ENCODE results near the gene GPATCH2. TPM values are rescaled to one million over a fixed set of nuclear protein-coding genes. Genes with fewer than 3 reads are reported as not detected.

The GPATCH2 gene
- total RNA-seq, 1 experiment from 2014 or later: 11.2 TPM

DNA sequence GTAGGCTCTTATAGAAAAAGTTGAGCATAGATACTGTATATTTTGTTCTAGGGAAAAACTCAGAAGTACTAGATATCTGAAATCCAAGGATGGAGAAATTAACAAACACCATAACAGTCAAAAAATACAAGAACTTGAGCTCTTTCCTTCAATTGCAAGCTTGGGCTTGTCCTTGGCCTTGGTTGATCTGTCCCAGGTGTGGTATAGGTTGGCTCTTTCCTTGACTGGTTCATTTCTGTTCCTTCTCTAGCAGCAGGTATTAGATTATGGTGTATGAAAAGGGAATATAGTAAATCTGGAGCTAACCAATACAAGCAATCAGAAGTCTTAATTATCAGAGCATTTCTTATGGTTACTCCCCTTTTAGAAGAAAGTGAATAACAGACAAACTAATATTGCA, 198.6 kb downstream of the GPATCH2 start:
- ChIA-PET POLR2A (no interaction called here), CTCF (no interaction called here)
- no peak overlapping the region for H3K4me3 ChIP-seq (ENCODE audit: low read depth in 2 of 2, low read length in 2 of 2)
- no peaks in the 10 kb centered on the region for H3K9me3 ChIP-seq (ENCODE audit: control insufficient read depth, insufficient read depth, low read depth, low read length)
- intact Hi-C loops (cut with micrococcal nuclease; ENCODE audit: unreplicated experiment) (no loop called here), in situ Hi-C loops (cut with HindIII; ENCODE audit: low pct_unique_long_range_greater_than_20kb, low sequenced_read_pairs) (no loop called here)
- H3K36me3 ChIP-seq (ENCODE audit: control insufficient read depth, insufficient read depth, low read length): no peaks in the 10 kb centered on the region
- ATAC-seq (no peak), DNase-seq (ENCODE audit: low read depth, low spot score) (no peak)
- no peaks in the 10 kb centered on the region for H3K4me1 ChIP-seq (ENCODE audit: control insufficient read depth, insufficient read depth, low read length)
- H3K27me3 ChIP-seq (ENCODE audit: control insufficient read depth, insufficient read depth, low read length): no peaks in the 10 kb centered on the region
- BruUV-seq (replicated peaks): no TSS peak
- H3K27ac ChIP-seq (ENCODE audit: low read length): no peak overlapping the region
- no peak for TF ChIP-seq POLR2AphosphoS5 (IDR thresholded peaks at IDR 0.05; ENCODE audit: low read depth, low read length)
- no peak for TF ChIP-seq TCF7L2 (IDR thresholded peaks at IDR 0.05; ENCODE audit: low read depth, low read length)
- TF ChIP-seq SIN3A (IDR thresholded peaks at IDR 0.05; ENCODE audit: borderline replicate concordance, insufficient read depth, low read depth, low read length): no peak
- TF ChIP-seq, protein P1, sequence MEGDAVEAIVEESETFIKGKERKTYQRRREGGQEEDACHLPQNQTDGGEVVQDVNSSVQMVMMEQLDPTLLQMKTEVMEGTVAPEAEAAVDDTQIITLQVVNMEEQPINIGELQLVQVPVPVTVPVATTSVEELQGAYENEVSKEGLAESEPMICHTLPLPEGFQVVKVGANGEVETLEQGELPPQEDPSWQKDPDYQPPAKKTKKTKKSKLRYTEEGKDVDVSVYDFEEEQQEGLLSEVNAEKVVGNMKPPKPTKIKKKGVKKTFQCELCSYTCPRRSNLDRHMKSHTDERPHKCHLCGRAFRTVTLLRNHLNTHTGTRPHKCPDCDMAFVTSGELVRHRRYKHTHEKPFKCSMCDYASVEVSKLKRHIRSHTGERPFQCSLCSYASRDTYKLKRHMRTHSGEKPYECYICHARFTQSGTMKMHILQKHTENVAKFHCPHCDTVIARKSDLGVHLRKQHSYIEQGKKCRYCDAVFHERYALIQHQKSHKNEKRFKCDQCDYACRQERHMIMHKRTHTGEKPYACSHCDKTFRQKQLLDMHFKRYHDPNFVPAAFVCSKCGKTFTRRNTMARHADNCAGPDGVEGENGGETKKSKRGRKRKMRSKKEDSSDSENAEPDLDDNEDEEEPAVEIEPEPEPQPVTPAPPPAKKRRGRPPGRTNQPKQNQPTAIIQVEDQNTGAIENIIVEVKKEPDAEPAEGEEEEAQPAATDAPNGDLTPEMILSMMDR (IDR thresholded peaks at IDR 0.05): no peak
- TF ChIP-seq, protein P2, sequence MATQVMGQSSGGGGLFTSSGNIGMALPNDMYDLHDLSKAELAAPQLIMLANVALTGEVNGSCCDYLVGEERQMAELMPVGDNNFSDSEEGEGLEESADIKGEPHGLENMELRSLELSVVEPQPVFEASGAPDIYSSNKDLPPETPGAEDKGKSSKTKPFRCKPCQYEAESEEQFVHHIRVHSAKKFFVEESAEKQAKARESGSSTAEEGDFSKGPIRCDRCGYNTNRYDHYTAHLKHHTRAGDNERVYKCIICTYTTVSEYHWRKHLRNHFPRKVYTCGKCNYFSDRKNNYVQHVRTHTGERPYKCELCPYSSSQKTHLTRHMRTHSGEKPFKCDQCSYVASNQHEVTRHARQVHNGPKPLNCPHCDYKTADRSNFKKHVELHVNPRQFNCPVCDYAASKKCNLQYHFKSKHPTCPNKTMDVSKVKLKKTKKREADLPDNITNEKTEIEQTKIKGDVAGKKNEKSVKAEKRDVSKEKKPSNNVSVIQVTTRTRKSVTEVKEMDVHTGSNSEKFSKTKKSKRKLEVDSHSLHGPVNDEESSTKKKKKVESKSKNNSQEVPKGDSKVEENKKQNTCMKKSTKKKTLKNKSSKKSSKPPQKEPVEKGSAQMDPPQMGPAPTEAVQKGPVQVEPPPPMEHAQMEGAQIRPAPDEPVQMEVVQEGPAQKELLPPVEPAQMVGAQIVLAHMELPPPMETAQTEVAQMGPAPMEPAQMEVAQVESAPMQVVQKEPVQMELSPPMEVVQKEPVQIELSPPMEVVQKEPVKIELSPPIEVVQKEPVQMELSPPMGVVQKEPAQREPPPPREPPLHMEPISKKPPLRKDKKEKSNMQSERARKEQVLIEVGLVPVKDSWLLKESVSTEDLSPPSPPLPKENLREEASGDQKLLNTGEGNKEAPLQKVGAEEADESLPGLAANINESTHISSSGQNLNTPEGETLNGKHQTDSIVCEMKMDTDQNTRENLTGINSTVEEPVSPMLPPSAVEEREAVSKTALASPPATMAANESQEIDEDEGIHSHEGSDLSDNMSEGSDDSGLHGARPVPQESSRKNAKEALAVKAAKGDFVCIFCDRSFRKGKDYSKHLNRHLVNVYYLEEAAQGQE (IDR thresholded peaks at IDR 0.05; ENCODE audit: insufficient read depth in 1 of 2, low read depth in 2 of 2, low read length in 1 of 2): no peak

DNA sequence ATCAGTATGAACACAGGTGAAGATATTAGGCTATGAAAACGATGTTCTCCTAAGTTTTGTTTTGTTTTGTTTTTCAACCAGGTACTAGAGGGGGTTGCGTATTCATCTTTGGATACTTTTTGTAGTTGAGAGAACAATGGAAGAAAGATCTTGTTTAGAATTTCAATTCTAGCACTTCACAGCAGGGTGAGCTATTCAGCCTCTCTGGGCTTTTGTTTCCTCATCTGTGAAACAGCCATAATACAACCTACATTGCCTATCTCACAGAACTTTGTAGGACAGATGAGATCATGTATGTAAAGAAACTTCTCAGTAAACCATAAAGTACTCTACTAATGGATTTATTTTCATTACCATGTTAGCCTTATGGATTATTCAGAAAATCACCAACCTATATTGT, 199.5 kb downstream of the GPATCH2 start:
- intact Hi-C loops (cut with micrococcal nuclease; ENCODE audit: unreplicated experiment): no loop called here

More for the DNA sequence above, 199.5 kb downstream of the GPATCH2 start:
- Histone ChIP-seq H3K27ac (ENCODE audit: low read length) (no peak overlapping the region), H3K36me3 (ENCODE audit: control insufficient read depth, insufficient read depth, low read length) (no peaks in the 10 kb centered on the region), H3K4me1 (ENCODE audit: control insufficient read depth, insufficient read depth, low read length) (no peaks in the 10 kb centered on the region), H3K9me3 (ENCODE audit: control insufficient read depth, insufficient read depth, low read depth, low read length) (no peaks in the 10 kb centered on the region), H3K4me3 (ENCODE audit: low read depth in 2 of 2, low read length in 2 of 2) (no peak overlapping the region), H3K27me3 (ENCODE audit: control insufficient read depth, insufficient read depth, low read length) (no peaks in the 10 kb centered on the region)
- in situ Hi-C loops (cut with HindIII; ENCODE audit: low pct_unique_long_range_greater_than_20kb, low sequenced_read_pairs): no loop called here
- DNase-seq (ENCODE audit: low read depth, low spot score) (no peak), ATAC-seq (no peak)
- ChIA-PET CTCF (no interaction called here), POLR2A (no interaction called here)
- BruUV-seq (replicated peaks): no TSS peak
- TF ChIP-seq, protein P1 (IDR thresholded peaks at IDR 0.05): no peak; the same call in 1 of the 2 replicates
- TF ChIP-seq POLR2AphosphoS5 (IDR thresholded peaks at IDR 0.05; ENCODE audit: low read depth, low read length) (no peak), SIN3A (IDR thresholded peaks at IDR 0.05; ENCODE audit: borderline replicate concordance, insufficient read depth, low read depth, low read length) (no peak), TCF7L2 (IDR thresholded peaks at IDR 0.05; ENCODE audit: low read depth, low read length) (no peak)
- TF ChIP-seq, protein P2 (IDR thresholded peaks at IDR 0.05; ENCODE audit: insufficient read depth in 1 of 2, low read depth in 2 of 2, low read length in 1 of 2): no peak
